Esophagus muscularis mucosa (tissue), 4 donors: ENCODE data around the gene DNM3. TPM values are rescaled to one million over a fixed set of nuclear protein-coding genes. Genes with fewer than 3 reads are reported as not detected.

Experiments used
- DNase-seq: peaks from one replicate; pipeline ENCODE4 v3.0.0-alpha.2; 2017; ENCODE audit errors: extremely low spot score
- H3K27ac ChIP-seq, 4 donors: fragments of 200-600 bp; sonication (generic); replicated peaks in 1 of 4; 1 replicate in 3 of 4; 2 replicates in 1 of 4; pipeline ENCODE4 v1.5.1; 2016 to 2019; ENCODE audit warnings: mild to moderate bottlenecking in 1 of 4
- H3K27me3 ChIP-seq, 4 donors: fragments of 200-600 bp; sonication (generic); one replicate each; pipeline versions ENCODE4 v1.5.1 to v1.6.0; 2016 to 2019
- H3K36me3 ChIP-seq, 4 donors: fragments of 200-600 bp; sonication (generic); one replicate each; pipeline ENCODE4 v1.5.1; 2016 to 2019
- H3K4me1 ChIP-seq, 4 donors: fragments of 200-600 bp; sonication (generic); one replicate each; pipeline ENCODE4 v1.5.1; 2016 to 2019
- H3K4me3 ChIP-seq, 4 donors: fragments of 200-600 bp; sonication (generic); 1 replicate in 2 of 4; 2 replicates in 2 of 4; pipeline ENCODE4 v1.5.1; 2016 to 2019; ENCODE audit warnings: mild to moderate bottlenecking in 4 of 4, moderate library complexity in 1 of 4
- H3K9me3 ChIP-seq, 4 donors: fragments of 200-600 bp; sonication (generic); 1 replicate in 3 of 4; 2 replicates in 1 of 4; pipeline ENCODE4 v1.5.1; 2016 to 2019
- CTCF ChIP-seq, 3 experiments: fragments of 200-600 bp in 2 of 3; fragments of 450-650 bp in 1 of 3; sonication (generic) in 2 of 3; IDR thresholded peaks; one replicate each; pipeline ENCODE4 v1.5.1; 2017 to 2019; ENCODE audit warnings: antibody characterized with exemption in 3 of 3, mild to moderate bottlenecking in 2 of 3, moderate library complexity in 1 of 3
- EP300 ChIP-seq: sonication (generic); formaldehyde crosslinking; IDR thresholded peaks from one replicate; pipeline ENCODE4 v1.6.1; 2017; ENCODE audit warnings: antibody characterized with exemption
- POLR2A ChIP-seq: fragments of 450-650 bp; IDR thresholded peaks from one replicate; pipeline ENCODE4 v1.6.1; 2017; ENCODE audit warnings: antibody characterized with exemption, moderate library complexity, mild to moderate bottlenecking, low read depth
- POLR2AphosphoS5 ChIP-seq, 2 donors: sonication (generic); formaldehyde crosslinking; IDR thresholded peaks; one replicate each; pipeline ENCODE4 v1.6.1; 2017; ENCODE audit warnings: antibody characterized with exemption in 2 of 2
- WGBS: methylation state at CpG from one replicate; pipeline ENCODE4 v1.1.5; 2018; 5-methylcytosine and 5-hydroxymethylcytosine counted together
- intact Hi-C: fragments of 100-400 bp; cut with DNase I; formaldehyde crosslinking; loops from one replicate; pipeline ENCODE4 v1.15.1; 2023
- total RNA-seq, 4 donors: library from RNA; depleted of rRNA; stranded (reverse); fragments of >200 nt; gene quantifications; one replicate each; pipeline versions ENCODE4 v1.1.0 to v1.2.1, GENCODE V29; 2016

The DNM3 gene
- total RNA-seq, 4 donors from 2014 or later, result 3.3 to 6.4 (median 3.9) TPM

DNA sequence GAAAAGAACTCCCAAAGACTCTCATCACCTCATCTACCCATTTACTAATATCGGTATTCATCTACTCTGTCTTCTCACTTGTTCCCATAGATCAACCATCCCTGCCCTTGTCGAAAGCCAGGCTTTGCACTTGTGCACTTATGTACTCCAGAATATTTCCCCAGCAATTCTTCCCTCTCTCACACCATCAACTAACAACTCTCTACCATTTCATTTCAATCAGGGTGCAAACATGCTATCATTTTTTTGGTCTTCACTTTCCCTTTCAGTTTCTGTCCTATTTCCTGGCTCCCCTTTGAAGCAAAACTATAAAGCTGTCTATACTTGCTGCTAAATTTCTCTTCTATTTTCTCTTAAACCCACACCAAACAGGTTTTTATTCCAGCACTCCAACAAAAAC, 585.9 kb downstream of the DNM3 start:
- H3K4me3 ChIP-seq, result no peak overlapping the region
- 100% methylated on average over 2 of the region's 2 CpGs for WGBS
- H3K27ac ChIP-seq, result no peak overlapping the region
- H3K4me1 ChIP-seq, result peaks cover 0 to 3% (median 0%) of the 10 kb centered on the region in 4 donors
- no peaks in the 10 kb centered on the region for H3K36me3 ChIP-seq
- no peaks in the 10 kb centered on the region for H3K27me3 ChIP-seq
- intact Hi-C loops, result loop anchor here (5.0 kb wide), 1 partner anchor 425 kb away; no protein-coding TSS in a partner anchor
- TF ChIP-seq EP300, result no peak
- no peak for TF ChIP-seq CTCF (IDR thresholded peaks at IDR 0.05)
- no peak for TF ChIP-seq POLR2A
- no peak for TF ChIP-seq POLR2AphosphoS5 (IDR thresholded peaks at IDR 0.05)
- no peak for DNase-seq
- no peaks in the 10 kb centered on the region for H3K9me3 ChIP-seq

GRCh38 chr1:172429331-172430127, 588.2 kb downstream of the DNM3 start:
- H3K36me3 ChIP-seq, result no peaks in the 10 kb centered on the region
- peak; percentile 47 to 59 (median 58) for TF ChIP-seq CTCF (IDR thresholded peaks at IDR 0.05)
- no peak for TF ChIP-seq POLR2AphosphoS5 (IDR thresholded peaks at IDR 0.05)
- TF ChIP-seq POLR2A, result no peak
- TF ChIP-seq EP300, result no peak
- DNase-seq, result no peak
- WGBS, result 88% methylated on average over 1 of the region's 1 CpG
- peaks cover 0 to 4% (median 0%) of the 10 kb centered on the region in 4 donors for H3K4me1 ChIP-seq
- intact Hi-C loops, result loop anchor here (5.0 kb wide), 1 partner anchor 427 kb away; no protein-coding TSS in a partner anchor
- no peaks in the 10 kb centered on the region for H3K9me3 ChIP-seq
- no peak overlapping the region for H3K4me3 ChIP-seq
- no peaks in the 10 kb centered on the region for H3K27me3 ChIP-seq
- no peak overlapping the region for H3K27ac ChIP-seq

- Histone ChIP-seq H3K9me3 (no peaks in the 10 kb centered on the region), H3K27me3 (no peaks in the 10 kb centered on the region), H3K36me3 (no peaks in the 10 kb centered on the region), H3K4me3 (no peak overlapping the region), H3K27ac (no peak overlapping the region), H3K4me1 (peaks cover 0 to 4% (median 0%) of the 10 kb centered on the region in 4 donors)
- DNase-seq, result no peak
- intact Hi-C loops, result no loop called here
- WGBS, result 50% methylated on average over 1 of the region's 1 CpG
- TF ChIP-seq POLR2AphosphoS5 (IDR thresholded peaks at IDR 0.05), result no peak
- TF ChIP-seq POLR2A, result no peak
- no peak for TF ChIP-seq CTCF (IDR thresholded peaks at IDR 0.05)
- TF ChIP-seq EP300, result no peak
Measured at GRCh38 chr1:172430128-172430454, 588.8 kb downstream of the DNM3 start.

GRCh38 chr1:172431204-172431603, 589.9 kb downstream of the DNM3 start:
- no peak for DNase-seq
- no peaks in the 10 kb centered on the region for H3K36me3 ChIP-seq
- no peaks in the 10 kb centered on the region for H3K27me3 ChIP-seq
- peaks cover 0 to 4% (median 0%) of the 10 kb centered on the region in 4 donors for H3K4me1 ChIP-seq
- H3K4me3 ChIP-seq, result no peak overlapping the region
- intact Hi-C loops, result no loop called here
- WGBS, result 90% methylated on average over 2 of the region's 2 CpGs
- no peak for TF ChIP-seq CTCF (IDR thresholded peaks at IDR 0.05)
- TF ChIP-seq POLR2A, result no peak
- TF ChIP-seq POLR2AphosphoS5 (IDR thresholded peaks at IDR 0.05), result no peak
- no peak for TF ChIP-seq EP300
- no peaks in the 10 kb centered on the region for H3K9me3 ChIP-seq
- H3K27ac ChIP-seq, result no peak overlapping the region
